GM12875 (cell line): ENCODE measurements around the gene MED22.
A peak's percentile ranks its signal among the peaks of the same experiment; 100 is the strongest.
"Not testable (repeated sequence)": the region's sequence is repeated elsewhere in the genome, so short reads cannot be mapped to it uniquely, and the experiment has no call there.

ENCODE experiments used
- H3K4me3 ChIP-seq: one replicate; pipeline ENCODE4 v1.5.1; 2011; ENCODE audit warnings: low read depth, low read length, control low read depth
- TF ChIP-seq, protein P1 (sequence below): IDR thresholded peaks from 2 replicates; pipeline ENCODE4 v1.5.1; 2011; ENCODE audit warnings: low read depth, mild to moderate bottlenecking, control low read depth, inconsistent platforms, low read length, moderate library complexity, borderline replicate concordance; ENCODE audit not compliant: insufficient read depth

Gene MED22

DNA sequence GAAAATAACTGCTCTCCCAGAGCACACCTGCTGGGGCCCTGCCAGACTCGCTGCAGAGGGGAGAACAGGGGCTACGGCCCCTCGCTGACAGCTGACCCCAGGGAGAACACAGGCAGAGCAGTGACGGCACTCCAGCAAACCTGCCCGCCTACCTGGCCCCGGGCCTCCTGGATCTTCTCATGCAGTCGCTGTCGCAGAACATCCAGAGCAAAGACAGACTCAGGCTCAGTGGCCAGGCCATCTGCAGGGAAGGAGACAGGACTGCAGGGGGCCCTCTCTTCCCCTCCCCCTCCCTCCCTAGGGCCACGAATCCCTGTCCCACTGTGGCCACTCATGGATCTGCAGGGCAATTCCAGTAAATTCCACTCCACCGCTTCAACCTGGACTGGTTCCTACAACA lies 14.4 kb downstream of the MED22 start:
- TF ChIP-seq, protein P1, sequence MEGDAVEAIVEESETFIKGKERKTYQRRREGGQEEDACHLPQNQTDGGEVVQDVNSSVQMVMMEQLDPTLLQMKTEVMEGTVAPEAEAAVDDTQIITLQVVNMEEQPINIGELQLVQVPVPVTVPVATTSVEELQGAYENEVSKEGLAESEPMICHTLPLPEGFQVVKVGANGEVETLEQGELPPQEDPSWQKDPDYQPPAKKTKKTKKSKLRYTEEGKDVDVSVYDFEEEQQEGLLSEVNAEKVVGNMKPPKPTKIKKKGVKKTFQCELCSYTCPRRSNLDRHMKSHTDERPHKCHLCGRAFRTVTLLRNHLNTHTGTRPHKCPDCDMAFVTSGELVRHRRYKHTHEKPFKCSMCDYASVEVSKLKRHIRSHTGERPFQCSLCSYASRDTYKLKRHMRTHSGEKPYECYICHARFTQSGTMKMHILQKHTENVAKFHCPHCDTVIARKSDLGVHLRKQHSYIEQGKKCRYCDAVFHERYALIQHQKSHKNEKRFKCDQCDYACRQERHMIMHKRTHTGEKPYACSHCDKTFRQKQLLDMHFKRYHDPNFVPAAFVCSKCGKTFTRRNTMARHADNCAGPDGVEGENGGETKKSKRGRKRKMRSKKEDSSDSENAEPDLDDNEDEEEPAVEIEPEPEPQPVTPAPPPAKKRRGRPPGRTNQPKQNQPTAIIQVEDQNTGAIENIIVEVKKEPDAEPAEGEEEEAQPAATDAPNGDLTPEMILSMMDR = no peak

GRCh38 chr9:133333011-133333410 lies 14.9 kb downstream of the MED22 start:
- no peak overlapping the region for H3K4me3 ChIP-seq
- TF ChIP-seq, protein P1 = no peak

More for the DNA sequence above, 14.4 kb downstream of the MED22 start:
- no peak overlapping the region for H3K4me3 ChIP-seq

- TF ChIP-seq, protein P1 = no peak
- no peak overlapping the region for H3K4me3 ChIP-seq
Observed at GRCh38 chr9:133332381-133332730, 15.6 kb downstream of the MED22 start.

- TF ChIP-seq, protein P1 = no peak
- no peak overlapping the region for H3K4me3 ChIP-seq
Observed at GRCh38 chr9:133331641-133332380, 16.1 kb downstream of the MED22 start.

DNA sequence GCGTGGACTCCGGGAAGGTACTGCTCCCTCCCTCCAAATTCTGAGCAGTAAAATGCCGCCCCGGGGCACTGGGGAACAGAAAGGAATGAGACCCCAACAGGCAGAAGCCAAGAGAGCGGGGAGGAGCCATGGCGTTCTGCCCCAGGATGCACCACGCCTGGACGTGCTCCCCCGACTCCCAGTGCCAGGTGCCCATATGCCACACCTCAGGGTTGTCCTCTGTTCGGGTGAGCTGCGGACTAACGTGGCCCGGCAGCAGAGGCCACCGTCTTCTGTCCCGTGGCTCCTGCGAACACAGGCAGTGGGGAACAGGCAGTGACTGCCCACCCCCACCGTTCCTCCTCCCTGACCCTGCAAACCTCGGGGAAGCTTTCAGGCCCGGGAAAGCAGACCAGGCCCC lies 16.7 kb downstream of the MED22 start:
- H3K4me3 ChIP-seq = no peak overlapping the region
- TF ChIP-seq, protein P1 = no peak

DNA sequence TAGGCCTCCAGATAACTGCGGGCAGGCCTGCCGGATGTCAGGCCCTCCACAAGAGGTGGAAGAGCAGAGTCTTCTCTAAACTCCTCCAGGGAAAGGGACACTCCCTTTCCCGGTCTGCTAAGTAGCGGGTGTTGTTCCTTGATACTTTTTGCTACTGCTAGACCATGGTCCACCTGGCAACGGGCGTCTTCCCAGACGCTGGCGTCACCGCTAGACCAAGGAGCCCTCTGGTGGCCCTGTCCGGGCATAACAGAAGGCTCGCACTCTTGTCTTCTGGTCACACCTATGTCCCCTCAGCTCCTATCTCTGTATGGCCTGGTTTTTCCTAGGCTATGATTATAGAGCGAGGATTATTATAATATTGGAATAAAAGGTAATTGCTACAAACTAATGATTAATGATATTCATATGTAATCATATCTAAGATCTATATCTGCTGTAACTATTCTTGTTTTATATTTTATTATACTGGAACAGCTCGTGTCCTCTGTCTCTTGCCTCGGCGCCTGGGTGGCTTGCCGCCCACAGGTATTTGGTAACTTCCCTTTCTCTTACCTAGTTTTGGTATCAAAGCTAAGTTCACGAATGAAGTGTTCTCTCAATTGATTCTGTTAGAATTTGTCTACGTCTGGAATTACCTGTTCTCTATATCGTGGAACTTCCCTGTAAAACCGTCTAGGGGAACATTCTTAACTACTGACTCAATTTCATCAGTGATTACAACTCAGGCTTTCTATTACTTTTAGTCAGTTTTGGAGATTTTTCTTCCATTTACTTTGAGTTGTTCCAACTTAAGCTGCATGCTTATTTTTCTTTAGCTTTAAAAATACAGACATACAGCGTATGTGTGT lies 18.4 kb downstream of the MED22 start:
- TF ChIP-seq, protein P1 = peak; percentile 42; the same call in 1 of the 2 replicates
- H3K4me3 ChIP-seq = not testable (repeated sequence)
